Measurements from ENCODE around the gene CAMTA1.

The CAMTA1 gene

GRCh38 chr1:7795406-7795805 lies 1010.2 kb downstream of the CAMTA1 start:
- H3K4me3 ChIP-seq (ENCODE audit: control insufficient read depth, low read depth, low read length): no peak overlapping the region
- no peak for TF ChIP-seq CTCF (IDR thresholded peaks at IDR 0.05; ENCODE audit: control insufficient read depth, insufficient read depth, low read depth, low read length, missing control alignments)
- DNase-seq (ENCODE audit: low read depth): no peak

GRCh38 chr1:7805460-7805859 lies 1020.2 kb downstream of the CAMTA1 start:
- no peak overlapping the region for H3K4me3 ChIP-seq (ENCODE audit: control insufficient read depth, low read depth, low read length)
- no peak for TF ChIP-seq CTCF (IDR thresholded peaks at IDR 0.05; ENCODE audit: control insufficient read depth, insufficient read depth, low read depth, low read length, missing control alignments)
- DNase-seq (ENCODE audit: low read depth): no peak

GRCh38 chr1:7808253-7808844 lies 1023.1 kb downstream of the CAMTA1 start:
- no peak overlapping the region for H3K4me3 ChIP-seq (ENCODE audit: control insufficient read depth, low read depth, low read length)
- peak; percentile 11 for DNase-seq (ENCODE audit: low read depth)
- TF ChIP-seq CTCF (IDR thresholded peaks at IDR 0.05; ENCODE audit: control insufficient read depth, insufficient read depth, low read depth, low read length, missing control alignments): peak; percentile 47

- TF ChIP-seq CTCF (IDR thresholded peaks at IDR 0.05; ENCODE audit: control insufficient read depth, insufficient read depth, low read depth, low read length, missing control alignments): no peak
- DNase-seq (ENCODE audit: low read depth): no peak
- H3K4me3 ChIP-seq (ENCODE audit: control insufficient read depth, low read depth, low read length): no peak overlapping the region
Observed at GRCh38 chr1:7809742-7810141, 1024.5 kb downstream of the CAMTA1 start.

- TF ChIP-seq CTCF (IDR thresholded peaks at IDR 0.05; ENCODE audit: control insufficient read depth, insufficient read depth, low read depth, low read length, missing control alignments): no peak
- no peak overlapping the region for H3K4me3 ChIP-seq (ENCODE audit: control insufficient read depth, low read depth, low read length)
- DNase-seq (ENCODE audit: low read depth): peak; percentile 35
Observed at GRCh38 chr1:7810395-7810794, 1025.1 kb downstream of the CAMTA1 start.

GRCh38 chr1:7811476-7811875 lies 1026.2 kb downstream of the CAMTA1 start:
- no peak for TF ChIP-seq CTCF (IDR thresholded peaks at IDR 0.05; ENCODE audit: control insufficient read depth, insufficient read depth, low read depth, low read length, missing control alignments)
- DNase-seq (ENCODE audit: low read depth): no peak
- no peak overlapping the region for H3K4me3 ChIP-seq (ENCODE audit: control insufficient read depth, low read depth, low read length)

All from AG09309 (cell line).